ENCODE measurements around the gene MAP4K2.
"Not testable (repeated sequence)": the region's sequence is repeated elsewhere in the genome, so short reads cannot be mapped to it uniquely, and the experiment has no call there.

The MAP4K2 gene

GRCh38 chr11:64815433-64815832, 12.4 kb upstream of the MAP4K2 start:
- H3K27ac ChIP-seq; DNase-seq (ENCODE audit: low read depth, low spot score): not testable (repeated sequence)

- H3K27ac ChIP-seq = no peak overlapping the region
- no peak for DNase-seq (ENCODE audit: low read depth, low spot score)
Observed at GRCh38 chr11:64814712-64815187, 11.7 kb upstream of the MAP4K2 start.

DNA sequence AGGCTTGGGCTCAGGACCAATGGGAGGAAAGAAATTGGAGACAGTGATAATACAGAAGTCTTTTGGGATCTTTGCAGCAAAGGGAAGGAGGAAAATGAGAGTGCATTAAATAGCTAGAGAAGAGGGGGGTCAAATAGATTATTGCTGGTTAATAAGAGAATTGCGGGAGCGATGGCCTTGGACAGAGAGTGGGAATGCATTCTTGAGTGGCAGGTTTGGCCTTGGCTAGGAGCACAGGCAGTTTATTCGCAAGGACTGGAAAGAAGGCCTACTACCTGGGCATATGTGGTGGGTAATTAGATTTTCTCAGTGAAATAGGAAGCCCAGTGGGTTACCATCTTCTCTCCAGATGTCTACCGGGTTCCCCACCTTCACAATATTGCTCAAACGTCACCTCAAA, 10.8 kb upstream of the MAP4K2 start:
- H3K27ac ChIP-seq = no peak overlapping the region
- DNase-seq (ENCODE audit: low read depth, low spot score) = no peak

GRCh38 chr11:64810891-64811272, 7.9 kb upstream of the MAP4K2 start:
- peak overlapping the region; percentile 45 for H3K27ac ChIP-seq
- DNase-seq (ENCODE audit: low read depth, low spot score) = no peak

DNA sequence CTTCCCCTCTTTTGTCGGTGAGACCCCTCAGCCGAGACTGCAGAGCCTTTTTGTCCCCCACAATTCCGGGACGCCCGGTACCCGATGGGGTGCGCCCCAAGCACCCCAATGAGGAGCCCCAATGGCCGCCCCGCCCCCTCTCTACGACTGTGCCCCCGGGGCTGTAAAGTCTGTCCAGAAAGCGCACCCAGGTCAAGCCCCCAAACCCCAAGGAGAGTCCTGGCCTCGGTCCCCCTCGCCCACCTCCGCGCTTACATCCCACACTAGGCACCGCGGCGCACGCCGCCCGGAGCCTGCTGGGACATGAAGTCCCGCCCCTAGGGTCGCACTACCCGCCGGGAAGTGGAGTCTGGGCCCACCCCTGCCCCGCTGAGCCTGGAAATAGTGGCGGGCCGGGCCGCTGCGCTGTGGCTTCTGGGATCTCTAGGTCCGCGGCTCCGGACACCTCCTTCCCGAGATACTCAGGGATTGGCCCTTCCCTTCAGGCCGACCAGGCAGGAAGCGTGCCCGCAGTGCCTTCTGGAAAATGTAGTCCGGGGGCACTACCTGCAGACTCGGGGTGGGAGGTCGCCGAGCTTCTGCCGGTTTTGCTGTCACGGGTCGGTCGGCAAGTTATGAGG, 7.4 kb upstream of the MAP4K2 start, which contains the start of gene MEN1:
Gene MEN1 (minus strand): TSS at position 281 of the 620 bp plus-strand sequence. CDS start 442 bp downstream, outside the sequence.
- peak within 1 kb of the TSS; percentile 45 for H3K27ac ChIP-seq
- peak; percentile 49 for DNase-seq (ENCODE audit: low read depth, low spot score)

DNA sequence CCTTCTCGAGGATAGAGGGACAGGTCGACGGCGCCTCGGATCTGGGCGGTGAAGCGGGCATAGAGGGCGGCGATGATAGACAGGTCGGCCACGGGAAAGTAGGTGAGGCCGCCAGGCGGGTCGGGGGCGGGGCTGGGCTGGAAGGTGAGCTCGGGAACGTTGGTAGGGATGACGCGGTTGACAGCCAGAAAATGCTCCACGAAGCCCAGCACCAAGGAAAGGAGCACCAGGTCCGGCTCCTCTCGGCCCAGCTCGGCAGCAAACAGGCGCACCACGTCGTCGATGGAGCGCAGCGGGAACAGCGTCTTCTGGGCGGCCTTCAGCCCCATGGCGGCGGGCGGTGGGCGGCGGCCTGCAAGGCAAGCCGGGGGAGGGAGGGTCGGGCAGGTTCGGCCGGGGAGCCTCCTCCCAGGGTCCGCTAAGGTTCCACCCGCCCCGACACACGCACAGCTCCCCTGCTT, 6.8 kb upstream of the MAP4K2 start:
- H3K27ac ChIP-seq = peak overlapping the region; percentile 45
- DNase-seq (ENCODE audit: low read depth, low spot score) = peak; percentile 6

- H3K27ac ChIP-seq = no peak overlapping the region
- no peak for DNase-seq (ENCODE audit: low read depth, low spot score)
Observed at GRCh38 chr11:64805481-64805880, 2.5 kb upstream of the MAP4K2 start.

DNA sequence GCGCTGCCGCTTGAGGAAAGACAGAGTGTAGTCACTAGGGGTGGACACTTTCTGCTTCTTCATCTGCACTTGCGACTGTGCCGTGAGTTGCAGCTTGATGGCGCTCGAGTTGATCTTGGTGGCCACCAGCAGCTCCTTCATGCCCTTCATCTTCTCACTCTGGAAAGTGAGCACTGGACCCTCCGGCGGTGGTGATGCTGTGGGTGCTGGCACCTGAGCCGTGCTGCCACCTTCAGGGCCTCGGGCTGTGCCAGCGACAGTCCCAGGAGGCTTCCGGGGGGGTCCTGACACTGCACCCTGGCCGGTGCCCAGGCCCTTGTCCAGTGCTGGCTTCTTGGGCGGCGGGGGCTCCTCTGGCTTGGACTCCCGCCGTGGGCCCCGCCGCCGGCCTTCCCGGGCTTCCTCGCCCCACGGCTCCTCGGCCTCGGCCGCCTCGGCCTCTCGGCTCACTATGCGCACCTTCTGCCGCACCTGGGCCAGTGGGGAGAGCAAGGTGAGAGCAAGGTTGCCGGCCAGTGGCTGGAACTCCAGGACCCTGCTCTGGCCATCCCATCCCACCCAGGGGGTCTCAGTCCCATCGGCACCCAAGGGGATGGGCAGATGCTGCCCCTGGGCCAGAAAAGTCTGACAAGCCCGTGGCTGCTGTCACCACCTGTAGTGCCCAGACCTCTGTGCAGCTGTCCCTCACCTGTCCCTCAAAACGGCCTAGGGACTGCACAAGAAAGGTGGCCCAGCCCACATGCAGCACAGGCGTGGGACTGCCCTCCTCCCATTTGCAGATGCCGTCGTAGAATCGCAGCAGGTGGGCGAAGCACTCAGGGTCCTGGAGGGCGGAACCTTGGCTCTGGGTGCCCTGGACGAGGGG, 1.6 kb upstream of the MAP4K2 start:
- H3K27ac ChIP-seq = peak overlapping the region; percentile 88
- DNase-seq (ENCODE audit: low read depth, low spot score) = no peak

DNA sequence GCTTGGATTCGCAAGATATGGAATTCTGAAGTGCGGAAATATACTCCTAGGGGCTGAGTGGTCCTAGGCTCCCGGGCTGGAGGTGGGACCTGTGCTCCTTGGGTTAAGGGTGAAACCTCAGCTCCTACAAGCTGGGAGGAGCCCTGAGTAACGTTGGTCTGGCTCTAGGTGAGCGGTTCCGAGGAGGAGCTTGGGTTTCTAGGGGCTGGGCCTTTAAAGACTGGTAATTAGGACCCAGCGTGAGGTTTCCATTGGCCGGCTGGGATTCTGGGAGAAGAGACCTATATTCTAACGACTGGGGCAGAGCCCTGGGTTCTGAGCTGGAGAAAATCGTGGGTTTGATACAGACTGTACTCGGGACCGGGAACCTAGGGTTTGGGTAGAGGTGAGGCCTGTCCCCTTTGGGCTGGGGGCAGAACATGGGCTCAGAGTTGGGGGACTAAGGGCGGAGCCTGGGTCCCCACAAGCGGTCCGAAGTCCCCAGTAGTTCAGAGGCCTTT, 882 bp upstream of the MAP4K2 start:
- H3K27ac ChIP-seq = peak overlapping the region; percentile 88
- no peak for DNase-seq (ENCODE audit: low read depth, low spot score)

GRCh38 chr11:64802370-64803157, 450 bp downstream of the MAP4K2 start:
- no peak overlapping the region for H3K27ac ChIP-seq
- no peak for DNase-seq (ENCODE audit: low read depth, low spot score)

GRCh38 chr11:64801561-64802369, 1.2 kb downstream of the MAP4K2 start:
- H3K27ac ChIP-seq = no peak overlapping the region
- no peak for DNase-seq (ENCODE audit: low read depth, low spot score)

GRCh38 chr11:64801158-64801464, 1.9 kb downstream of the MAP4K2 start:
- no peak for DNase-seq (ENCODE audit: low read depth, low spot score)
- no peak overlapping the region for H3K27ac ChIP-seq

- DNase-seq (ENCODE audit: low read depth, low spot score) = no peak
- H3K27ac ChIP-seq = no peak overlapping the region
Observed at GRCh38 chr11:64800303-64801157, 2.5 kb downstream of the MAP4K2 start.

DNA sequence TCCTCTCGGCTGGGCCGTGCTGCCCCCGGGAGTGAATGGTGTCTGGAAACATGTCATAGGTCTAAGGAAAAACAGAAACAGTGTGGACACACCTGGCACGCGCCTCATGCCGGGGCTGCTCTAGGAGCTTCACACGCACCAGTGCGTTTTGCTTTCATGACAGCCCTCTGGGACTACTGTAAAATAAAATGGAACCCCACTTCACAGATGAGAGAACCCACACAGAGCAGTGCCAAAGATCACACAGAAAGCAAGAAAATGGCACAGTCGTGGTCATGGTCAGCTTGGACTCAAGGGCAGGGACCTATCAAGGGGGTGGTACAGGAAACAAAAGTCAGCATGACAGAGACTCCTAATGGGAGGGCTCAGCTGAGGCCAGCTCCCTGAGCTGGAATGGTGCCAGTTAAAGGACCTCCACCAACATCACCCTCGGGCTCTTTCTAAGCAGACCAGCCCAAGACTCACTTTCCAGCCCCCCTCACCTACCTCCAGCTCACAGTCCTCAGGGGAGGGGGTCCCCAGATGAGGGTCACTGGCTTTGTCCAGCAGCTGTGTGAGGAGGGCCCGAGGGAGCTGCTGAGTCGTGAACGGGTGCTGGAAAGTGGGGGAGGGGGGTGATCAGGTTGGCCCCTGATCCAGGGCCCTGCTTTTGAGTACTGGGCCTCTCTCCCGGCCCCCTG, 3.3 kb downstream of the MAP4K2 start:
- H3K27ac ChIP-seq = no peak overlapping the region
- DNase-seq (ENCODE audit: low read depth, low spot score) = no peak

- no peak for DNase-seq (ENCODE audit: low read depth, low spot score)
- H3K27ac ChIP-seq = no peak overlapping the region
Observed at GRCh38 chr11:64799256-64799622, 3.8 kb downstream of the MAP4K2 start.

DNA sequence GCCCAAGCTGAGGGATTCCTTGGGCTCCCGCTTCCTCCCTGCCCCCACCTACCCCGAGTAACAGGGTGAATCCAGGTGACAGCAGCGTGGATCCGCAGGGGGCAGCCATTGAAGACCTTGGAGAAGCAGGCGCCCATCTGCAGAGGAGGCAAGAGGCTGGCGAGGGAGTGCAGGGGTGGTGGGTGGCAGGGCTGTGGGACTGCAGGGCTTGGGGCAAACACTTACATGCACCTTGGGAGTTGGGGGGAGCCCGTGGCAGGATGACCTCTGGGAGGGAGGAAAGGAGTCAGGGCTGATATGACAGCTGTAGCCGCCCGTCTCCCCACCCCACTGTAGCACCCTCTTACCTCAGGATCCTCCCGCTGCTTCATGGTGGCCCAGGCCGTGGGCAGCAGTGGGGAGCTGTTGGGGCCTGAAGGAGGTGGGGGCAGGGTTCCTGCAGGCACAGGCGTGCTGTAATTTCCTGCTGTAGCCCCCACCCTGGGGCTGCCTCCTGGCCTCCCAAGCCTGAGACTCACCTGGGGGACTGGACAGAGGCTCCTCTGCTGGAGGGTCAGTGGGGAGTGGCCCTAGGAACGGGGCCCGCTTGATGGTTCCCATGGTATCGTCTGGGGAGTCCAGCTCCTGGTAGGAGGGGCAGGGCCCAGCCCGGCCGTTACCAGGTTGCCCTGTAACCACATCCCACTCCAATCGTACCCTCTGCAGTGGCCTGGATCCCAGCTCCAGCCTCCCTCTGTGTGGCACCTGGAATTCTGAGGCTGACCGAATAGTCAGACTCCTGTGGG, 6.1 kb downstream of the MAP4K2 start:
- H3K27ac ChIP-seq = no peak overlapping the region
- DNase-seq (ENCODE audit: low read depth, low spot score) = no peak

- no peak for DNase-seq (ENCODE audit: low read depth, low spot score)
- no peak overlapping the region for H3K27ac ChIP-seq
Observed at GRCh38 chr11:64796047-64796756, 6.8 kb downstream of the MAP4K2 start.
